Measurements from ENCODE around the gene CLDN9. TPM values are rescaled to one million over a fixed set of nuclear protein-coding genes. Genes with fewer than 3 reads are reported as not detected.

The CLDN9 gene
- total RNA-seq, 1 donor = not detected

DNA sequence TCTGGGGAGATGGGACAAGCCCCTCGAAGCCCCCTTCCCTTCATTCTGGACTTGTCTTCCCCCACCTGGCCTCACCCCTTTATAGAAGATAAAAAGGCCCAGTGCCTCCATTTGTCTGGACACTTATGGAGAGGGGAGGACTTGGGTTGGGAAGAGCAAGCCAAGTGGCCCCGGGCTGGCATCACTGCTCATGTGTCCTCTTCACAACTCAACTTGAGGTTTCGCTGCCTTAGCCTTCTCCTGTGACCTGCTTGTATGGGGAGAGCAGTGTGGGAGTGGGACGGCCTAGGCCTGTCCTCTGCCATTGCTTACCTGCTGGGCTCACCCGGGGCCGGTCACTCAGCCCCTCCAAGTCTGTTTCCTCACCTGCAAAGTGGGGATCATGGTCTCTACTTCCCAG, 42.2 kb upstream of the CLDN9 start:
- H3K4me3 ChIP-seq (ENCODE audit: low read depth, low read length) = peak overlapping the region; percentile 69
- TF ChIP-seq, protein P1, sequence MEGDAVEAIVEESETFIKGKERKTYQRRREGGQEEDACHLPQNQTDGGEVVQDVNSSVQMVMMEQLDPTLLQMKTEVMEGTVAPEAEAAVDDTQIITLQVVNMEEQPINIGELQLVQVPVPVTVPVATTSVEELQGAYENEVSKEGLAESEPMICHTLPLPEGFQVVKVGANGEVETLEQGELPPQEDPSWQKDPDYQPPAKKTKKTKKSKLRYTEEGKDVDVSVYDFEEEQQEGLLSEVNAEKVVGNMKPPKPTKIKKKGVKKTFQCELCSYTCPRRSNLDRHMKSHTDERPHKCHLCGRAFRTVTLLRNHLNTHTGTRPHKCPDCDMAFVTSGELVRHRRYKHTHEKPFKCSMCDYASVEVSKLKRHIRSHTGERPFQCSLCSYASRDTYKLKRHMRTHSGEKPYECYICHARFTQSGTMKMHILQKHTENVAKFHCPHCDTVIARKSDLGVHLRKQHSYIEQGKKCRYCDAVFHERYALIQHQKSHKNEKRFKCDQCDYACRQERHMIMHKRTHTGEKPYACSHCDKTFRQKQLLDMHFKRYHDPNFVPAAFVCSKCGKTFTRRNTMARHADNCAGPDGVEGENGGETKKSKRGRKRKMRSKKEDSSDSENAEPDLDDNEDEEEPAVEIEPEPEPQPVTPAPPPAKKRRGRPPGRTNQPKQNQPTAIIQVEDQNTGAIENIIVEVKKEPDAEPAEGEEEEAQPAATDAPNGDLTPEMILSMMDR (IDR thresholded peaks at IDR 0.05; ENCODE audit: insufficient read depth, low read length) = no peak
- DNase-seq (ENCODE audit: low read depth) = no peak

DNA sequence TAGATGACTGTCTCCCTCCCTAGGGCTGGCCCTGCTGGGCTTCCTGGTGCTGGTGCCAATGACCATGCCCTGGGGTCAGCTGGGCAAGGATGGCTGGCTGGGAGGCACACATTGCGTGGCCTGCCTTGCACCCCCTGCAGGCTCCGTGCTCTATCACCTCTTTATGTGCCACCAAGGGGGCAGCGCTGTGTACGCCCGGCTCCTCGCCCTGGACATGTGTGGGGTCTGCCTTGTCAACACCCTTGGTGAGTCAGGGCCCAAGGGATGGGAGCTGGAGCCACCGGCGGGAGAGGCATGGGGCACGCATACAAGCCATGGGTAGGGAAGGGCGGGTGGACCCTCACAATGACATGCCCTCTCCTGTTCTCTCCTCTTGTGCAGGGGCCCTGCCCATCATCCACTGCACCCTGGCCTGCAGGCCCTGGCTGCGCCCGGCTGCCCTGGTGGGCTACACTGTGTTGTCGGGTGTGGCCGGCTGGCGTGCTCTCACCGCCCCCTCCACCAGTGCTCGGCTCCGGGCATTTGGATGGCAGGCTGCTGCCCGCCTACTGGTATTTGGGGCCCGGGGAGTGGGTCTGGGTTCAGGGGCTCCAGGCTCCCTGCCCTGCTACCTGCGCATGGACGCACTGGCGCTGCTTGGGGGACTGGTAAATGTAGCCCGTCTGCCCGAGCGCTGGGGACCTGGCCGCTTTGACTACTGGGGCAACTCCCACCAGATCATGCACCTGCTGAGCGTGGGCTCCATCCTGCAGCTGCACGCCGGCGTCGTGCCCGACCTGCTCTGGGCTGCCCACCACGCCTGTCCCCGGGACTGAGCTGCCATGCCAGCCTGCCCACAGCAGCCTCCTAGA, 41.4 kb upstream of the CLDN9 start:
- TF ChIP-seq, protein P1 (IDR thresholded peaks at IDR 0.05; ENCODE audit: insufficient read depth, low read length) = no peak
- H3K4me3 ChIP-seq (ENCODE audit: low read depth, low read length) = no peak overlapping the region
- no peak for DNase-seq (ENCODE audit: low read depth)

DNA sequence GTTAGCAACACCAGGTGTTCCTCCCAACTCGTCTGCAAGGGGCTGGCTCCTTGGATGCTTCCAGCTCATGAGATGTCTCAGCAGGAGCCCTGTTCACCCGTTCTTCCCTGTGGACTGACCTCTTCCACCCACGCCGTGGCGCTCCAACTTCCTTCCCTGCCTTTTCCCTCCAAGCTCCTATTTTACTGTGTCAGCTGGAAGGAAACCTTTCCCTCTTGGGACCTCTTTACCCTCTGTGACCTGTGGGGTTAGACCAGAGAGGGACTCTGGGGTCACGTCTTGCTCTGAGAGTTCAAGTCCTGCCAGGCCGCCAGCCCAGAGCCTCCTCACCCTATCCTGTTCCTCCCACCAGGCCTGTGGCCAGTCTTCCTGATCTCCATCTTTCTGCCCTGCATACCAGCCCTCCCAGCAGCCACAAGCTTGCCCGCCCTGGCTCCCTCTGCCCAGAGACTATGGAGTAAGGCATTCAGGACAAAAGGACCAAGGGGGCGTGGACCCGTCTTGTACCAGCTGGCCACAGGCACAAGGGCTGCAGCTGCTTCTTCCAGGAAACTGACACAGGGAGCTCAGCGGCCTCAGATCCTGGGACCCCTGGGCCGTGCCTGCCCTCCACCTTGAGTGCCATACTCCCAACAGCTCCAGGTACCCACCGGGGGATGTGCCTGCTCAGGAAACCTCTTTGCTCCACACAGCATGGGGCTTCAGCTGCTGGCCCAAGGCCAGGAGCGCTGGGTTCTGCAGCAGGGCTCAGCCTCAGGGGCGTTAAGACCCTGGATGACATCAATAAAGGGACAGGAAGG, 40.5 kb upstream of the CLDN9 start:
- DNase-seq (ENCODE audit: low read depth) = no peak
- TF ChIP-seq, protein P1 (IDR thresholded peaks at IDR 0.05; ENCODE audit: insufficient read depth, low read length) = no peak

DNA sequence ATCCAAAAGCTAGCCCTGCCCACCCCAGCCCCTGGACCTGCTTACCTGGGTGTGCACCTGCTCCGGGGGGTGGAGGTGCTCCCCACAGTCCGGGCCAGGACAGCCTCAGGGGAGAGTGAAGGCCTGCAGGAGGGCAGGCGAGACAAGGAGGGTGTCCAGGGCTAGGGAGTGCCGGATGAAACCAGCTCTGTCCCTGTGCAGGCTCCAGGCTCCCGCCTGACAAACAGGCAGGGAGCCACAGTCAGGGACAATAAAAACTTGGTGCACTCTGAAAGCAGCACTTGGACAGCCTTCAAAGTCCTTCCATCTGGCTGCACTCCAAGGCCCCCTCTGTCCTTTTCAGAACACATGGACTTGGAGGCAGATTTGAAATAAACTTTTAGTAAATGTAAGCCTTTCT, 39.6 kb upstream of the CLDN9 start:
- TF ChIP-seq, protein P1 (IDR thresholded peaks at IDR 0.05; ENCODE audit: insufficient read depth, low read length) = no peak
- no peak for DNase-seq (ENCODE audit: low read depth)
- no peak overlapping the region for H3K4me3 ChIP-seq (ENCODE audit: low read depth, low read length)

More for the DNA sequence above, 40.5 kb upstream of the CLDN9 start:
- H3K4me3 ChIP-seq (ENCODE audit: low read depth, low read length) = no peak overlapping the region

DNA sequence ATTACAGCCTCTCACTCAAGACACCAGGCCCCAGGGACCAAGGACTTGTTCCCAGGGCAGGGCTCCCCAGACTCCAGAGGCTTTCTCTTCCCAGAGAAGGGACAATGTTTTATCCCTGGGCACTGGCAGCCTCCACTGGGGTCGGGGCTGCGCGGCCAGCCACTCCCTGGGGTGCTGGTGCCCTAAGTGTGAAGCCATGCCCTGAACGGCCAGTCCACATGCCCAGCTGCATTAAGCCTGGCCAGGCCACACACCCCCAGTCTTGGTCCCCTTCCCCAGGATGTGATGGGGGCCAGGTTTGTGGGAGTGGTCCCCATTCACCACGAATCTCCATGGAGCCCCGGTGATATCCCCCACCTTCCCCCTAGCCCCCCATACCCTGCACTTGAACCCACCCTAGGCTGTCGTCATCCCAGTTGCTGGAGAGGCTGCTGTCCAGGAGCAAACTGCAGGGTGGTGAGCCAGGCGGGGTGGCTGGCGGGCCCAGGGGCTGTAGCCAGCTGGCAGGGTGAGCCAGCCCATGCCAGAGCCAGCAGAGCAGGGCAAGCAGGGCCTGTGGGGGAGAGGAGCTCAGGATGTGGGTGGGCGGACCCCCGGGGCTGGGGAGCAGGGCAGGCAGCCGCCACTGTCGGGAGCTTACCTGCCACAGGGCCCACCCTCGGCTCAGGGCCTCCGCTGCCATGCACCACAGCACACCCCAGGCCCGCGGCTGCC, 39.0 kb upstream of the CLDN9 start:
- no peak overlapping the region for H3K4me3 ChIP-seq (ENCODE audit: low read depth, low read length)
- DNase-seq (ENCODE audit: low read depth) = no peak
- TF ChIP-seq, protein P1 (IDR thresholded peaks at IDR 0.05; ENCODE audit: insufficient read depth, low read length) = no peak

DNA sequence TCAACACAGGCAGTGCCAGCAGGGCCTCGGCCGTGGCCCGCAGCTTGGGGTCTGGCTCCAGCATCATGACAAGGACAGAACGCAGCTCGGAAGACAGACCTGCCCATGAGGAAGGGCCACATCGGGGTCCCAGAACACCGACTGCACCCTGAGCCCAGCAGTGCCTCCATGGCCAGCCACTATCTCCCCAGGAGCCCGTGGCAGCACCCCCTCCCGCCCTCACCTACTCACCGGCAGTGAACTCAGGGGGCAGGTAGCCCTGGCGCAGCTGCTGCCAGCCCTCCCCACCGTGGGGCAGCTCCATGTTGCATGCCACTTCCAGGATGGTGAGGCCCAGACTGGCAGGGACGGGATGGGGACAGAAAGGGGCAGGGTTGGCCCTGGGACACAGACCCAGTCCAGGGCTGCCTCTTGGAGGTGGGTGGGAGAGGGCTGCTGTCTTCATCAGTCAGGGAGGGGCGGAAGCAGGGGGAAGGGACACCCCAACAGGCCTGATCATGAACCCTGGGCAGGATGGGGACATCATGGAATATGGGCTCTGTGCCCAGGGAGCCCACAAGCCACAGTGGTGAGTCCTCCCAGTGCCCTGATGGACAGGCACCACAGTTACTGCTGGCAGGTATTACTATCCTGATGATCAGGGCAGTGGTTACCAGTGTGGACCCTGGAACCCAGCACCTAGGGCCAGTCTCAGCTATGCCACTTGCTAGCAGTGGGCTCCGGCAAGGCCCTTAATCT, 38.2 kb upstream of the CLDN9 start:
- no peak overlapping the region for H3K4me3 ChIP-seq (ENCODE audit: low read depth, low read length)
- DNase-seq (ENCODE audit: low read depth) = no peak
- TF ChIP-seq, protein P1 (IDR thresholded peaks at IDR 0.05; ENCODE audit: insufficient read depth, low read length) = no peak
